ENCODE measurements around the gene PRLR.

DNA sequence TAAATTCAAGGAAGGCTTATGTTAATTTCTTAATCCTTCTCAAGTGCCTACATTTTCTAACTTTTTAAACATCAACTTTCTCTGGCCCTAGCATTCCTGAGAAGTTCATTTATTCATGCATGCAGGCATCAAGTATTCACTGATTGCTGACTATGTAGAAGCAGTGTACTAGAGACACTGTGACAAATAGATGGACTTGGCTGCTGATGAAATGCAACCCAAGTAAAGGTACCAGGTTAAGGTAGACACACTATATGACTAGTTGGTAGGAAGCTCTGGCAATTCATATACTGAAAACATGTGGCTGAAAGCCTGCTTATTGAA lies 66.6 kb downstream of the PRLR start:
- TF ChIP-seq LEF1 (IDR thresholded peaks at IDR 0.05): no peak
- no peak for TF ChIP-seq MXI1 (IDR thresholded peaks at IDR 0.05; ENCODE audit: low read depth, low read length)
- TF ChIP-seq EZH2 (IDR thresholded peaks at IDR 0.05; ENCODE audit: borderline replicate concordance, low read depth, low read length): no peak
- no peak for TF ChIP-seq CBX3 (IDR thresholded peaks at IDR 0.05; ENCODE audit: borderline replicate concordance in 1 of 2, low read length in 2 of 2)
- TF ChIP-seq JUN (IDR thresholded peaks at IDR 0.05; ENCODE audit: borderline replicate concordance, low read depth, low read length): no peak
- TF ChIP-seq JUN (CRISPR knock-in tag; IDR thresholded peaks at IDR 0.05; ENCODE audit: borderline replicate concordance): no peak
- no peak for TF ChIP-seq RBM22 (IDR thresholded peaks at IDR 0.05; ENCODE audit: low read depth, low read length, poor library complexity, severe bottlenecking)
- TF ChIP-seq, protein P1, sequence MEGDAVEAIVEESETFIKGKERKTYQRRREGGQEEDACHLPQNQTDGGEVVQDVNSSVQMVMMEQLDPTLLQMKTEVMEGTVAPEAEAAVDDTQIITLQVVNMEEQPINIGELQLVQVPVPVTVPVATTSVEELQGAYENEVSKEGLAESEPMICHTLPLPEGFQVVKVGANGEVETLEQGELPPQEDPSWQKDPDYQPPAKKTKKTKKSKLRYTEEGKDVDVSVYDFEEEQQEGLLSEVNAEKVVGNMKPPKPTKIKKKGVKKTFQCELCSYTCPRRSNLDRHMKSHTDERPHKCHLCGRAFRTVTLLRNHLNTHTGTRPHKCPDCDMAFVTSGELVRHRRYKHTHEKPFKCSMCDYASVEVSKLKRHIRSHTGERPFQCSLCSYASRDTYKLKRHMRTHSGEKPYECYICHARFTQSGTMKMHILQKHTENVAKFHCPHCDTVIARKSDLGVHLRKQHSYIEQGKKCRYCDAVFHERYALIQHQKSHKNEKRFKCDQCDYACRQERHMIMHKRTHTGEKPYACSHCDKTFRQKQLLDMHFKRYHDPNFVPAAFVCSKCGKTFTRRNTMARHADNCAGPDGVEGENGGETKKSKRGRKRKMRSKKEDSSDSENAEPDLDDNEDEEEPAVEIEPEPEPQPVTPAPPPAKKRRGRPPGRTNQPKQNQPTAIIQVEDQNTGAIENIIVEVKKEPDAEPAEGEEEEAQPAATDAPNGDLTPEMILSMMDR (IDR thresholded peaks at IDR 0.05 in 2 of 3, conservative IDR thresholded peaks at IDR 0.05 in 1 of 3; ENCODE audit: insufficient read depth in 2 of 3, low read depth in 1 of 3, low read length in 3 of 3): no peak
- TF ChIP-seq, protein P2, sequence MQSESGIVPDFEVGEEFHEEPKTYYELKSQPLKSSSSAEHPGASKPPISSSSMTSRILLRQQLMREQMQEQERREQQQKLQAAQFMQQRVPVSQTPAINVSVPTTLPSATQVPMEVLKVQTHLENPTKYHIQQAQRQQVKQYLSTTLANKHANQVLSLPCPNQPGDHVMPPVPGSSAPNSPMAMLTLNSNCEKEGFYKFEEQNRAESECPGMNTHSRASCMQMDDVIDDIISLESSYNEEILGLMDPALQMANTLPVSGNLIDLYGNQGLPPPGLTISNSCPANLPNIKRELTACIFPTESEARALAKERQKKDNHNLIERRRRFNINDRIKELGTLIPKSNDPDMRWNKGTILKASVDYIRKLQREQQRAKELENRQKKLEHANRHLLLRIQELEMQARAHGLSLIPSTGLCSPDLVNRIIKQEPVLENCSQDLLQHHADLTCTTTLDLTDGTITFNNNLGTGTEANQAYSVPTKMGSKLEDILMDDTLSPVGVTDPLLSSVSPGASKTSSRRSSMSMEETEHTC (IDR thresholded peaks at IDR 0.05): no peak
- TF ChIP-seq, protein P3, sequence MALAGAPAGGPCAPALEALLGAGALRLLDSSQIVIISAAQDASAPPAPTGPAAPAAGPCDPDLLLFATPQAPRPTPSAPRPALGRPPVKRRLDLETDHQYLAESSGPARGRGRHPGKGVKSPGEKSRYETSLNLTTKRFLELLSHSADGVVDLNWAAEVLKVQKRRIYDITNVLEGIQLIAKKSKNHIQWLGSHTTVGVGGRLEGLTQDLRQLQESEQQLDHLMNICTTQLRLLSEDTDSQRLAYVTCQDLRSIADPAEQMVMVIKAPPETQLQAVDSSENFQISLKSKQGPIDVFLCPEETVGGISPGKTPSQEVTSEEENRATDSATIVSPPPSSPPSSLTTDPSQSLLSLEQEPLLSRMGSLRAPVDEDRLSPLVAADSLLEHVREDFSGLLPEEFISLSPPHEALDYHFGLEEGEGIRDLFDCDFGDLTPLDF (CRISPR knock-in tag; IDR thresholded peaks at IDR 0.05): no peak

Data from K562 (cell line).